HL-60 (cell line): ENCODE data around the gene ANKRD12.

Source experiments
- DNase-seq, 2 experiments: peaks; one replicate each; pipeline ENCODE4 v3.0.0-alpha.2; 2010 to 2020; ENCODE audit warnings: low read depth in 1 of 2, low spot score in 1 of 2
- H3K27ac ChIP-seq: fragments of 250-450 bp; sonication (Bioruptor Pico); replicated peaks from 2 replicates; pipeline ENCODE4 v1.5.1; 2020; ENCODE audit warnings: mild to moderate bottlenecking, moderate library complexity
- H3K27me3 ChIP-seq: fragments of 250-450 bp; sonication (Bioruptor Pico); 2 replicates; pipeline ENCODE4 v1.5.1; 2021; ENCODE audit warnings: mild to moderate bottlenecking, moderate library complexity; ENCODE audit not compliant: insufficient read depth, poor library complexity, severe bottlenecking
- H3K4me3 ChIP-seq: replicated peaks from 2 replicates; pipeline ENCODE4 v1.5.1; 2011; ENCODE audit warnings: mild to moderate bottlenecking, control low read depth, low read length; ENCODE audit not compliant: insufficient read depth
- CTCF ChIP-seq: IDR thresholded peaks from one replicate; pipeline ENCODE4 v1.5.1; 2011; ENCODE audit warnings: low read length, control low read depth, inconsistent platforms; ENCODE audit not compliant: insufficient read depth
- GABPA ChIP-seq: IDR thresholded peaks from 2 replicates; pipeline ENCODE4 v1.6.1; 2012; ENCODE audit warnings: low read depth
- POLR2AphosphoS5 ChIP-seq: IDR thresholded peaks from 2 replicates; pipeline ENCODE4 v1.6.1; 2012; ENCODE audit warnings: low read depth
- REST ChIP-seq: IDR thresholded peaks from 2 replicates; pipeline ENCODE4 v1.6.1; 2012; ENCODE audit warnings: low read depth; ENCODE audit not compliant: insufficient replicate concordance
- SPI1 ChIP-seq: IDR thresholded peaks from 2 replicates; pipeline ENCODE4 v1.6.1; 2012; ENCODE audit warnings: low read depth, mild to moderate bottlenecking, borderline replicate concordance

The ANKRD12 gene

GRCh38 chr18:9211955-9212354 is 75.4 kb downstream of the ANKRD12 start:
- TF ChIP-seq GABPA (no peak), SPI1 (no peak), POLR2AphosphoS5 (no peak), CTCF (no peak), REST (no peak)
- Histone ChIP-seq H3K4me3 (no peak overlapping the region), H3K27me3 (no peaks in the 10 kb centered on the region), H3K27ac (no peak overlapping the region)
- DNase-seq = no peak

GRCh38 chr18:9215221-9215933 is 78.8 kb downstream of the ANKRD12 start:
- no peak overlapping the region for H3K27ac ChIP-seq
- no peaks in the 10 kb centered on the region for H3K27me3 ChIP-seq
- TF ChIP-seq REST = no peak
- no peak for TF ChIP-seq POLR2AphosphoS5
- no peak for TF ChIP-seq CTCF
- no peak for TF ChIP-seq GABPA
- TF ChIP-seq SPI1 = no peak
- DNase-seq = no peak
- no peak overlapping the region for H3K4me3 ChIP-seq

- no peaks in the 10 kb centered on the region for H3K27me3 ChIP-seq
- no peak overlapping the region for H3K27ac ChIP-seq
- no peak overlapping the region for H3K4me3 ChIP-seq
- TF ChIP-seq GABPA (no peak), REST (no peak), SPI1 (no peak), CTCF (no peak), POLR2AphosphoS5 (no peak)
- no peak for DNase-seq
Observed at GRCh38 chr18:9216459-9216858, 79.9 kb downstream of the ANKRD12 start.
